ENCODE results near the gene SLC9A8. TPM values are rescaled to one million over a fixed set of nuclear protein-coding genes. Genes with fewer than 3 reads are reported as not detected.

The SLC9A8 gene
- total and polyA plus RNA-seq, 9 of the 15 experiments (the other 6 are each of a cell fraction or from before 2014, with no cell fraction given), result 0.56 to 9.7 (median 5.0) TPM

- no peak for TF ChIP-seq ZNF57 (CRISPR knock-in tag; IDR thresholded peaks at IDR 0.05)
- peak; percentile 59 for TF ChIP-seq NEUROD1 (IDR thresholded peaks at IDR 0.05; ENCODE audit: borderline replicate concordance, low read depth, low read length, partially characterized antibody)
- TF ChIP-seq CXXC5 (CRISPR knock-in tag; IDR thresholded peaks at IDR 0.05), result peak; percentile 78
- TF ChIP-seq ZBTB43 (CRISPR knock-in tag; IDR thresholded peaks at IDR 0.05), result no peak
- peak; percentile 57 for TF ChIP-seq ETV1 (tag; conservative IDR thresholded peaks at IDR 0.05; ENCODE audit: low read depth)
- TF ChIP-seq CREM (IDR thresholded peaks at IDR 0.05; ENCODE audit: low read depth), result peak; percentile 97
- no peak for TF ChIP-seq ESRRB (CRISPR knock-in tag; IDR thresholded peaks at IDR 0.05; ENCODE audit: borderline replicate concordance)
- 0 out of 2 replicates have a peak, but pooled peaks have one; percentile 3 for TF ChIP-seq ZNF584 (CRISPR knock-in tag; IDR thresholded peaks at IDR 0.05; ENCODE audit: low read depth)
- no peak for TF ChIP-seq ZNF347 (CRISPR knock-in tag; IDR thresholded peaks at IDR 0.05; ENCODE audit: low read depth)
- TF ChIP-seq ZBTB7A (IDR thresholded peaks at IDR 0.05; ENCODE audit: borderline replicate concordance, control insufficient read depth, low read depth, low read length), result peak; percentile 70; the same call in 1 of the 2 replicates
- no peak for TF ChIP-seq ZC3H8 (IDR thresholded peaks at IDR 0.05)
- TF ChIP-seq ARID4B (CRISPR knock-in tag; IDR thresholded peaks at IDR 0.05), result peak; percentile 49; the same call in 1 of the 2 replicates
- no peak for TF ChIP-seq SMARCA4 (IDR thresholded peaks at IDR 0.05)
- TF ChIP-seq PURB (CRISPR knock-in tag; IDR thresholded peaks at IDR 0.05; ENCODE audit: low read depth), result no peak
- peak; percentile 100 for TF ChIP-seq NR2C1 (IDR thresholded peaks at IDR 0.05)
- peak; percentile 100 for TF ChIP-seq NR2C1 (tag; IDR thresholded peaks at IDR 0.05)
- no peak for TF ChIP-seq MBD2 (IDR thresholded peaks at IDR 0.05; ENCODE audit: borderline replicate concordance, low read depth)
- 0 out of 4 replicates have a peak, but pooled peaks of 1 of the 2 experiments have one; percentile 7 for TF ChIP-seq UBTF (IDR thresholded peaks at IDR 0.05; ENCODE audit: borderline replicate concordance in 1 of 2, low read depth in 2 of 2, low read length in 2 of 2)
- 0 out of 2 replicates have a peak, but pooled peaks have one; percentile 50 for TF ChIP-seq OTX1 (CRISPR knock-in tag; IDR thresholded peaks at IDR 0.05)
Measured at GRCh38 chr20:49915380-49916145, 102.9 kb downstream of the SLC9A8 start, which contains the start of gene SPATA2 (continued).

All from K562 (cell line).